Measurements from ENCODE around the gene CDYL. TPM values are rescaled to one million over a fixed set of nuclear protein-coding genes. Genes with fewer than 3 reads are reported as not detected.

Gene CDYL
- total and polyA plus RNA-seq, 4 donors: 3.3 to 25.4 (median 11.0) TPM

DNA sequence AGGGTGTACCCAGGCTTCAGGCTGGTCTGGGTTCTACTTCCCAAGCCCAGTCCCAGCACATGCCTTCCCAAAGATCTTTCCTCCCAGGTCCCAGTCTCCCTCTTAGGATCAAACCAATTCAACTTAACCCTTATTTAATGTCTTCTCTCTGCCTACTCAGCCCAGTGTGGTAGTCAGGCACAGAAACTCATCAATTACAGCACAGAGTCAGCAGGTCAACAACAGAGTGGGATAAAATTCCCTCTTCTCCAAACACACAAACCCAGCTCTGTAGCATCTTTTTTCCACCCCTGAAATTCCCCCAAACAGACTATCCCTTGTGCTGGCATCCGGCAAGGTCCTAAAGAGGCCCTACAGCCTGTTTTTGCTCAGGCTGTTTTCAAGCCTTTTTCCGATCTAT, 47.3 kb upstream of the CDYL start:
- Histone ChIP-seq H3K9ac (ENCODE audit: low read depth in 1 of 2, low read length in 2 of 2) (no peak overlapping the region), H3K36me3 (ENCODE audit: control insufficient read depth in 4 of 4, insufficient read depth in 3 of 4, low read depth in 1 of 4, low read length in 3 of 4) (no peaks in the 10 kb centered on the region), H3K27ac (ENCODE audit: low read depth in 1 of 2, low read length in 2 of 2) (no peak overlapping the region), H3K9me3 (ENCODE audit: control insufficient read depth in 4 of 4, low read length in 3 of 4) (no peaks in the 10 kb centered on the region), H3K4me1 (ENCODE audit: control insufficient read depth in 4 of 4, insufficient read depth in 4 of 4, low read length in 3 of 4) (peaks cover 0 to 5% (median 2%) of the 10 kb centered on the region in 4 donors), H3K4me3 (ENCODE audit: low read depth in 1 of 3, low read length in 3 of 3) (no peak overlapping the region), H3K27me3 (ENCODE audit: control insufficient read depth in 4 of 4, insufficient read depth in 4 of 4, low read length in 3 of 4) (no peaks in the 10 kb centered on the region)
- 91% methylated on average over 2 of the region's 2 CpGs for WGBS
- TF ChIP-seq ATF3 (IDR thresholded peaks at IDR 0.05) (no peak), NR2F2 (IDR thresholded peaks at IDR 0.05) (no peak), HNF4G (IDR thresholded peaks at IDR 0.05) (no peak), JUND (IDR thresholded peaks at IDR 0.05) (no peak), YY1 (IDR thresholded peaks at IDR 0.05) (no peak), HNF4A (conservative IDR thresholded peaks at IDR 0.05) (no peak), GABPA (IDR thresholded peaks at IDR 0.05 in 1 of 2, conservative IDR thresholded peaks at IDR 0.05 in 1 of 2) (no peak), MAX (IDR thresholded peaks at IDR 0.05) (no peak), FOXA2 (IDR thresholded peaks at IDR 0.05) (no peak), FOXA1 (IDR thresholded peaks at IDR 0.05) (no peak), TAF1 (conservative IDR thresholded peaks at IDR 0.05) (no peak), CTCF (IDR thresholded peaks at IDR 0.05; ENCODE audit: low read depth, low read length, missing input control) (no peak), RXRA (IDR thresholded peaks at IDR 0.05) (no peak), SP1 (IDR thresholded peaks at IDR 0.05) (no peak), EGR1 (IDR thresholded peaks at IDR 0.05; ENCODE audit: low read depth in 2 of 2) (no peak)
- TF ChIP-seq, protein P1, sequence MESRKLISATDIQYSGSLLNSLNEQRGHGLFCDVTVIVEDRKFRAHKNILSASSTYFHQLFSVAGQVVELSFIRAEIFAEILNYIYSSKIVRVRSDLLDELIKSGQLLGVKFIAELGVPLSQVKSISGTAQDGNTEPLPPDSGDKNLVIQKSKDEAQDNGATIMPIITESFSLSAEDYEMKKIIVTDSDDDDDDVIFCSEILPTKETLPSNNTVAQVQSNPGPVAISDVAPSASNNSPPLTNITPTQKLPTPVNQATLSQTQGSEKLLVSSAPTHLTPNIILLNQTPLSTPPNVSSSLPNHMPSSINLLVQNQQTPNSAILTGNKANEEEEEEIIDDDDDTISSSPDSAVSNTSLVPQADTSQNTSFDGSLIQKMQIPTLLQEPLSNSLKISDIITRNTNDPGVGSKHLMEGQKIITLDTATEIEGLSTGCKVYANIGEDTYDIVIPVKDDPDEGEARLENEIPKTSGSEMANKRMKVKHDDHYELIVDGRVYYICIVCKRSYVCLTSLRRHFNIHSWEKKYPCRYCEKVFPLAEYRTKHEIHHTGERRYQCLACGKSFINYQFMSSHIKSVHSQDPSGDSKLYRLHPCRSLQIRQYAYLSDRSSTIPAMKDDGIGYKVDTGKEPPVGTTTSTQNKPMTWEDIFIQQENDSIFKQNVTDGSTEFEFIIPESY (IDR thresholded peaks at IDR 0.05): no peak
- TF ChIP-seq, protein P2, sequence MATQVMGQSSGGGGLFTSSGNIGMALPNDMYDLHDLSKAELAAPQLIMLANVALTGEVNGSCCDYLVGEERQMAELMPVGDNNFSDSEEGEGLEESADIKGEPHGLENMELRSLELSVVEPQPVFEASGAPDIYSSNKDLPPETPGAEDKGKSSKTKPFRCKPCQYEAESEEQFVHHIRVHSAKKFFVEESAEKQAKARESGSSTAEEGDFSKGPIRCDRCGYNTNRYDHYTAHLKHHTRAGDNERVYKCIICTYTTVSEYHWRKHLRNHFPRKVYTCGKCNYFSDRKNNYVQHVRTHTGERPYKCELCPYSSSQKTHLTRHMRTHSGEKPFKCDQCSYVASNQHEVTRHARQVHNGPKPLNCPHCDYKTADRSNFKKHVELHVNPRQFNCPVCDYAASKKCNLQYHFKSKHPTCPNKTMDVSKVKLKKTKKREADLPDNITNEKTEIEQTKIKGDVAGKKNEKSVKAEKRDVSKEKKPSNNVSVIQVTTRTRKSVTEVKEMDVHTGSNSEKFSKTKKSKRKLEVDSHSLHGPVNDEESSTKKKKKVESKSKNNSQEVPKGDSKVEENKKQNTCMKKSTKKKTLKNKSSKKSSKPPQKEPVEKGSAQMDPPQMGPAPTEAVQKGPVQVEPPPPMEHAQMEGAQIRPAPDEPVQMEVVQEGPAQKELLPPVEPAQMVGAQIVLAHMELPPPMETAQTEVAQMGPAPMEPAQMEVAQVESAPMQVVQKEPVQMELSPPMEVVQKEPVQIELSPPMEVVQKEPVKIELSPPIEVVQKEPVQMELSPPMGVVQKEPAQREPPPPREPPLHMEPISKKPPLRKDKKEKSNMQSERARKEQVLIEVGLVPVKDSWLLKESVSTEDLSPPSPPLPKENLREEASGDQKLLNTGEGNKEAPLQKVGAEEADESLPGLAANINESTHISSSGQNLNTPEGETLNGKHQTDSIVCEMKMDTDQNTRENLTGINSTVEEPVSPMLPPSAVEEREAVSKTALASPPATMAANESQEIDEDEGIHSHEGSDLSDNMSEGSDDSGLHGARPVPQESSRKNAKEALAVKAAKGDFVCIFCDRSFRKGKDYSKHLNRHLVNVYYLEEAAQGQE (IDR thresholded peaks at IDR 0.05): no peak
- DNase-seq (ENCODE audit: low spot score): no peak

DNA sequence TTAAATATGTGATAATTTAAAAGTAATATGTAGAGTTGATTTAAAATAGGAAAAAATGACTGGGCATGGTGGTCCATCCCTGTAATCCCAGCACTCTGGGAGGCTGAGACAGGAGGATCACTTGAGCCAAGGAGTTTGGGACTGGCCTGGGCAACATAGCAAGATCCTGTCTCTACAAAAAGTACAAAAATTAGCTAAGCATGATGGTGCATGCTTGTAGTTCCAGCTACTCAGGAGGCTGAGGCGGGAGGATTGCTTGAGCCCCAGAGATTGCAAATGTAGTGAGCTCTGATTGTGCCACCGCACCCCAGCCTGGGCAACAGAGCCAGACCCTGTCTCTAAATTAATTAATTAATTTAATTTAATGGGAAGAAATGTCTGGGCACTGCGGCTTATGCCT, 44.2 kb upstream of the CDYL start:
- Histone ChIP-seq H3K27ac (ENCODE audit: low read depth in 1 of 2, low read length in 2 of 2) (no peak overlapping the region), H3K27me3 (ENCODE audit: control insufficient read depth in 4 of 4, insufficient read depth in 4 of 4, low read length in 3 of 4) (peaks cover 0 to 6% (median 0%) of the 10 kb centered on the region in 4 donors), H3K4me1 (ENCODE audit: control insufficient read depth in 4 of 4, insufficient read depth in 4 of 4, low read length in 3 of 4) (peaks cover 0 to 5% (median 2%) of the 10 kb centered on the region in 4 donors), H3K9me3 (ENCODE audit: control insufficient read depth in 4 of 4, low read length in 3 of 4) (no peaks in the 10 kb centered on the region), H3K36me3 (ENCODE audit: control insufficient read depth in 4 of 4, insufficient read depth in 3 of 4, low read depth in 1 of 4, low read length in 3 of 4) (no peaks in the 10 kb centered on the region), H3K9ac (ENCODE audit: low read depth in 1 of 2, low read length in 2 of 2) (no peak overlapping the region), H3K4me3 (ENCODE audit: low read depth in 1 of 3, low read length in 3 of 3) (no peak overlapping the region)
- DNase-seq (ENCODE audit: low spot score): no peak
- WGBS: 97% methylated on average over 3 of the region's 3 CpGs
- TF ChIP-seq FOXA2 (IDR thresholded peaks at IDR 0.05) (no peak), GABPA (IDR thresholded peaks at IDR 0.05 in 1 of 2, conservative IDR thresholded peaks at IDR 0.05 in 1 of 2) (no peak), RXRA (IDR thresholded peaks at IDR 0.05) (no peak), JUND (IDR thresholded peaks at IDR 0.05) (no peak), YY1 (IDR thresholded peaks at IDR 0.05) (no peak), TAF1 (conservative IDR thresholded peaks at IDR 0.05) (no peak), NR2F2 (IDR thresholded peaks at IDR 0.05) (no peak), HNF4A (conservative IDR thresholded peaks at IDR 0.05) (no peak), FOXA1 (IDR thresholded peaks at IDR 0.05) (no peak), SP1 (IDR thresholded peaks at IDR 0.05) (no peak), ATF3 (IDR thresholded peaks at IDR 0.05) (no peak)
- TF ChIP-seq, protein P2 (IDR thresholded peaks at IDR 0.05): no peak
- TF ChIP-seq, protein P1 (IDR thresholded peaks at IDR 0.05): no peak

Data from liver (tissue), 9 donors.